Central memory CD8-positive, alpha-beta T cell (primary cell): ENCODE data around the gene ORAI2.
"Not testable (repeated sequence)": the region's sequence is repeated elsewhere in the genome, so short reads cannot be mapped to it uniquely, and the experiment has no call there.

ENCODE experiments used
- ATAC-seq: fragments of 150-1000 bp; cut with Tn5 transposase; replicated peaks from 2 replicates; pipeline ENCODE4 v1.10.0; 2022; ENCODE audit warnings: mild to moderate bottlenecking, moderate FRiP score, moderate number of reproducible peaks; ENCODE audit not compliant: poor library complexity, severe bottlenecking; ENCODE audit errors: extremely low read depth
- DNase-seq, 2 donors: peaks; one replicate each; pipeline ENCODE4 v3.0.0; 2021; ENCODE audit warnings: low spot score in 2 of 2
- H3K27ac Mint-ChIP-seq: one replicate; pipeline ENCODE4 v1.8.0; 2022; ENCODE audit warnings: low read depth, mild to moderate bottlenecking, moderate library complexity, mixed read lengths
- H3K27me3 Mint-ChIP-seq: one replicate; pipeline ENCODE4 v1.8.0; 2022; ENCODE audit warnings: mixed read lengths
- H3K36me3 Mint-ChIP-seq: one replicate; pipeline ENCODE4 v1.8.0; 2022; ENCODE audit warnings: mild to moderate bottlenecking, moderate library complexity, mixed read lengths; ENCODE audit not compliant: insufficient read depth
- H3K4me1 Mint-ChIP-seq: one replicate; pipeline ENCODE4 v1.8.0; 2022; ENCODE audit warnings: mixed read lengths
- H3K4me3 Mint-ChIP-seq: one replicate; pipeline ENCODE4 v1.8.0; 2022; ENCODE audit warnings: mild to moderate bottlenecking, moderate library complexity, mixed read lengths
- H3K9me3 Mint-ChIP-seq: one replicate; pipeline ENCODE4 v1.8.0; 2022; ENCODE audit warnings: mixed read lengths

Gene ORAI2

DNA sequence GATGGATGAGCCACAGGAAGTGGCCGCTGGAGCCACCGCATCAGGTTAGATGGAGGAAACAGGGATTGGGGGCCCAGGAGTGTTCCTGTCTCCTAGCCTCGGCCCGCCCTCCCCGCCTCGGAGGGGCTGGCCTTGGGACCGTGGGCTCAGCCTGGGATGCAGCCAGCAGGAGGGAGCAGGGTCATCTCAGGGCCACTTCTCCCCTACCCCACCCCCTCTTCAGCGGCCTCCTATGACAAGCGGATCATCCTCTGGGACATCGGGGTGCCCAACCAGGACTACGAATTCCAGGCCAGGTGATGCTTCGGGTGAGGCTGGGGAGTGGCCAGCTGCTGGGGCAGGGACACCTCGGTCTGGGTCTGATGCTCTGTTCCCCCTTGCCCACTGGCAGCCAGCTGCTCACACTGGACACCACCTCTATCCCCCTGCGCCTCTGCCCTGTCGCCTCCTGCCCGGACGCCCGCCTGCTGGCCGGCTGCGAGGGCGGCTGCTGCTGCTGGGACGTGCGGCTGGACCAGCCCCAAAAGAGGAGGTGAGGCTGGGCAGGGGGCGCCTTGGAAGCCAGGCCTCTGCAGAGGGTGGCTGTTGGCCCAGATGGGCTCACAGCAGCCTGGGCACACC lies 36.1 kb downstream of the ORAI2 start:
- peaks cover 12% of the 10 kb centered on the region for H3K4me1 Mint-ChIP-seq
- ATAC-seq: no peak
- H3K27ac Mint-ChIP-seq: peak overlapping the region; percentile 55

DNA sequence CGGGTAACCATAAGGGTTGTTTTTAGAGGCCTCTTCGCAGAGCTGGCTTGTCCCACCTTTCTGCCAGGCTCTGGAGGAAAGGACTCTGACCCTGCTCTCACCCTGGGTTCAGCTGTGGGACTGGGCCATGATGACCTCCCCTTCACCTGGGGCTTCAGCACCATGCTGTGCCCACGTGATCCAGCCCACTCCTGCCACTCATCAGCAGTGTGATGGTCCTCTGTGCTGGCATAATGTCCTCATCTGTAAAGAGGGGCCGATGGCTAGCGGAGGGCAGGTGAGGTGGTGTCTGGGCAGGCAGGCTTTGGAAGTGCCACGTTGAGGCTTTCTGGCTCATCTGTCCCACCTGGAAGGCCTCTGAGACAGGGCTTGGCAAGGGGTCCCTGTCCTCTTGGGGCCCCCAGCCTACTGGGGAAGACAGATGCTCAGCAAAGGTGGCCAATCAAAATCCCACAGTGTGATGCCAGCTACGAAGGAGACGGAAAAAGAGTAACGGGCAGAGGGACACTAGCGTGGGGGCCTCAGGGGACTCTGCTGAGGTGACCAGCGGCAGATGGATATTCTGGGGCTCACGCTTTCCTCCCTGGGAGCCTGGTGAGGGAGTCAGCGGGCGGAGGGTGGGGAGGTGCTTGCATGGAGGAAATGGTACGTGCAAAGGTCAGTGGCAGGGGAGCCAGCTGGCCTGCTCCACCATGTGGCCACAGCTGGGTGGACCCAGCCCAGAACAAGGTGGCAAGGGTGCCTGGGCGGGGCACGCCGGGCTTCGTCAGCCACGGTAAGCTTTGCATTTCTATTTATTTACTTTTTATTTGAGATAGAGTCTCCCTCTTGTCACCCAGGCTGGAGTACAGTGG lies 36.8 kb downstream of the ORAI2 start:
- peaks cover 10% of the 10 kb centered on the region for H3K4me1 Mint-ChIP-seq
- H3K36me3 Mint-ChIP-seq: peaks cover 29% of the 10 kb centered on the region
- no peak for ATAC-seq
- no peaks in the 10 kb centered on the region for H3K9me3 Mint-ChIP-seq
- H3K4me3 Mint-ChIP-seq: no peak overlapping the region
- DNase-seq: no peak
- no peaks in the 10 kb centered on the region for H3K27me3 Mint-ChIP-seq
- no peak overlapping the region for H3K27ac Mint-ChIP-seq

More for the DNA sequence above, 36.1 kb downstream of the ORAI2 start:
- H3K36me3 Mint-ChIP-seq: peaks cover 31% of the 10 kb centered on the region
- no peak for DNase-seq
- H3K27me3 Mint-ChIP-seq: no peaks in the 10 kb centered on the region
- no peak overlapping the region for H3K4me3 Mint-ChIP-seq
- H3K9me3 Mint-ChIP-seq: no peaks in the 10 kb centered on the region

DNA sequence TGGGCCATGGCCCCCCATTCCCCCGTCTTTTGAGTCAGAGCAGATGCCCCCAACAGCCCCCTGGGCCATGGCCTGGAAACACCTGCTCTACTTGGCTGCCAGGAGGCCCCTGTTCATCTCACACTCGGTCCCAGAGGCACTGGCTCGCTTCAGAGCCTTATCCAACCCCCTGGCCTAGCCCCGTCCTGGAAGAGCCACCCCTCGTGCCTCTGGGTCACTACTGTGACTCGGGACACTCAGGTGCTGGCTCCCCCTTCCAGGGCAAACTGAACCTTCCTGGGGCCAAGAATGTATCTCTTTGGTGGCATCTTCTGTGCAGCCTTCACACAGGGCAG lies 38.4 kb downstream of the ORAI2 start:
- Mint-ChIP-seq H3K27me3 (no peaks in the 10 kb centered on the region), H3K27ac (peak overlapping the region; percentile 83), H3K4me3 (no peak overlapping the region), H3K36me3 (peaks cover 25% of the 10 kb centered on the region), H3K4me1 (peaks cover 3% of the 10 kb centered on the region), H3K9me3 (no peaks in the 10 kb centered on the region)
- ATAC-seq (no peak), DNase-seq (no peak)

DNA sequence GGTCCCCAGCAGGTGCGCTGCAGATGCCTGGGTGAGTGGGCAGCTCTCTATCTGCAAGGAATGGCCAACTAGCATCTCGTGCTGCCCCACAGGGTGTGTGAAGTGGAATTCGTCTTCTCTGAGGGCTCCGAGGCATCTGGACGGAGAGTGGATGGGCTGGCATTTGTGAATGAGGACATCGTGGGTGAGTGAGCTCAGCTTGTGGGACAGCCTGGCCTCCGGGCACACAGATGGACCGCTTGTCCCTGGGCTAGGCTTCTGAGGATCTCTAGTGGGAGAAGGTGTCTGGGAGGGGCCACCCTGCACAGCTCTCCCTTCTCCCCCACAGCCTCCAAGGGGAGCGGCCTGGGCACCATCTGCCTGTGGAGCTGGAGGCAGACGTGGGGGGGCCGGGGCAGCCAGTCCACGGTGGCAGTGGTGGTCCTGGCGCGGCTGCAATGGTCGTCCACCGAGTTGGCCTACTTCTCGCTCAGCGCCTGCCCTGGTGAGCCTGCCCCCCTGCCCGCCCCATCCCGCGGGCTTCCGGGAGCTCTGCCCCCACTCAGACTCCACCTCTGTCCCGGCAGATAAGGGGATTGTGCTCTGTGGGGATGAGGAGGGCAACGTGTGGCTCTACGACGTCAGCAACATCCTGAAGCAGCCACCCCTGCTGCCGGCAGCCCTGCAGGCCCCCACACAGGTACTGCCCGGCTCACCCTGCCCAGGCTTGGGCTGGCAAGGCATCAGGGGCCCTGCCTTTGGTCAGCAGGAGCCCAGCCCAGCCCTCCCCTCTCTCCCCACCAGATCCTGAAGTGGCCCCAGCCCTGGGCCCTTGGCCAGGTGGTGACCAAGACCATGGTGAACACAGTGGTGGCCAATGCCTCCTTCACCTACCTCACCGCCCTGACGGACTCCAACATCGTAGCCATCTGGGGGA lies 39.0 kb downstream of the ORAI2 start:
- DNase-seq: no peak
- peak overlapping the region; percentile 83 for H3K27ac Mint-ChIP-seq
- H3K36me3 Mint-ChIP-seq: peaks cover 19% of the 10 kb centered on the region
- H3K4me1 Mint-ChIP-seq: no peaks in the 10 kb centered on the region
- no peaks in the 10 kb centered on the region for H3K27me3 Mint-ChIP-seq
- H3K4me3 Mint-ChIP-seq: no peak overlapping the region
- no peak for ATAC-seq
- no peaks in the 10 kb centered on the region for H3K9me3 Mint-ChIP-seq

DNA sequence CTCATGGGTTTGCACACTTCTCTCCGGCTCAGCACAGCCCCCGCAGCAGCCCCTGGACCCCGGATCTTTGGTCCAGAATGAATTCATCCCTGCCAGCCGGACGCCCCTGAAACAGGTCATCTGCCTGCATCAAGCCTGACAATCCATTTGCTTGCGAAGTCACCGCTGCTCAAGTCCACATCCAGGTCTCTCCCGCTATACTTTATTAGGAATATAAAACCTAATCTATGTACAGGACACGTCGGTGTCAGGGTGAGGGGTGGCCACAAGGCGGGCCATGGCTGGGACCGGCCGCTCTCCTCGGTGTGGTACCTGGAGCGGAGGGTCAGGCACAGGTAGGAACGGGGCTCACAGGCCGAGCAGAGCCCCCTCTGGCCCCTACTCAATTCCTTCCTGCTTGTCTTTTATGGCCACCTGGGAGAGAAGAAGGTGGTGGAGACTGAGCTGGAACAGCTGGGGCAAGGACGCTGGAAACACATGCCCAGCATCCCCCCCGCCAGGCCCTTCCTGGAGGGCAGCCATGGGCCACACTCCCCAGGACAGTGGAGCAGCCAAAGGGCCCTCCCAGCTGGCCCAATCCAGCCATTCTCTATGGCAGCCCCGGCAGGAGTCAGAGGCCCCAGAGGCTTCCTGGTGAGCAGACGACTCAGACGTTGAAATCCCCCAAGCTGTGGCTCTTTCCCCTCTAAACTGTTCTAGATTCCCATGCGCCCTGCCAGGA lies 40.1 kb downstream of the ORAI2 start:
- peaks cover 18% of the 10 kb centered on the region for H3K36me3 Mint-ChIP-seq
- H3K4me3 Mint-ChIP-seq: no peak overlapping the region
- no peaks in the 10 kb centered on the region for H3K9me3 Mint-ChIP-seq
- no peak overlapping the region for H3K27ac Mint-ChIP-seq
- H3K27me3 Mint-ChIP-seq: no peaks in the 10 kb centered on the region
- H3K4me1 Mint-ChIP-seq: no peaks in the 10 kb centered on the region
- no peak for DNase-seq
- ATAC-seq: no peak

DNA sequence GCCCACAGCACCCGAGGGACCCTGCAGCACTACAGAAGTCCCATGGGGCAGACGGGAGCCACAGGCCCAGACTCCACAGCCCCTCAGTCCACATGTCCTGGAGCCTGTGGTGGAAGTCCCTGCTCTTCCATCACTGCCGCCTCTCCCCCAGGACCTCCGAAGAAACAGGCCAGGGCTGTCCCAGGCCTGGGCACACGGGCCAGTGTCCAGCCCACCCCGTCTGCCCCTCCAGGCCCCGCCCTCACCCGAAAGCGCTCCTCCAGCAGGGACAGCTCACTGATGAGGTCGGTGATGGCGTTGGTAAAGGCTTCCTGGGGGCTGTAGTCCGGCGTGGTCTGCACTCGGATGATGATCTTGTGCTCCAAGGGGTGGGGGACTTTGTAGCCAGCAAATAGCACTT lies 40.7 kb downstream of the ORAI2 start:
- H3K4me3 Mint-ChIP-seq, H3K9me3 Mint-ChIP-seq, H3K27ac Mint-ChIP-seq, H3K27me3 Mint-ChIP-seq, ATAC-seq, H3K4me1 Mint-ChIP-seq: not testable (repeated sequence)
- peak in 1 of 2 donors; percentile 8 for DNase-seq
- H3K36me3 Mint-ChIP-seq: peaks cover 22% of the 10 kb centered on the region

DNA sequence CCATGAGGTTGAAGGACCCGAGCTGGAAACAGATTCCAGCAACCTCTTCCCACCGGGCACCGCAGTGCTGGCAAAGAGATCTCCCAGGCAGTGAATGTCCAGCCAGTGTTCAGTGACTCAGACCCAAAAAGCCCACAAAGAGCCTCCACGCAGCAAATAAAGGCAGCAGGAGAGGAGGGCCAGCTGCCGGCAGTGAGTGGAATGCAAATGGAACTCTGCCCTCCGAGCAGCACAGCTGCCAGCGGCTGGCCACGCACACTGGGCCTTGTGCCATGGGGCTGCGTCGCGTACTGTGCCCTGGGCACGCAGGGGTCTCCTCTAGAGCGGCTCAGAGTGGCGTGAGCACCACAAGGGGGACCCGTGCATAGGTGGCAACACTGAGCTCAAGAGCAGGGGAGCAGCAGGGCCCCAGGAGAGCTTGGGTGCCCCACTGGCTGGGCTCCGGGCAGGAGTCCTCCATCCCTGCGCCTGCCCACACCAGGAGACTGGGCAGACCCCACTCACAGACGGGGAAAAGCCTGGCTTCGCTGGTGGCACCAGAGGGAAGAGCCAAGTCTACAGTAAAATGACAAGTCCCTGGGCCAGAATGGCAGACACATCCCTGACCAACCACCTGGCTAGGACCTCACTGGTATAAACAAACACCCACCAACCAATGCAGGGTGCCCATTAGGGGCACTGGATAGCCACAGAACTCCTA lies 41.5 kb downstream of the ORAI2 start:
- H3K36me3 Mint-ChIP-seq: peaks cover 21% of the 10 kb centered on the region
- H3K27ac Mint-ChIP-seq: not testable (repeated sequence)

DNA sequence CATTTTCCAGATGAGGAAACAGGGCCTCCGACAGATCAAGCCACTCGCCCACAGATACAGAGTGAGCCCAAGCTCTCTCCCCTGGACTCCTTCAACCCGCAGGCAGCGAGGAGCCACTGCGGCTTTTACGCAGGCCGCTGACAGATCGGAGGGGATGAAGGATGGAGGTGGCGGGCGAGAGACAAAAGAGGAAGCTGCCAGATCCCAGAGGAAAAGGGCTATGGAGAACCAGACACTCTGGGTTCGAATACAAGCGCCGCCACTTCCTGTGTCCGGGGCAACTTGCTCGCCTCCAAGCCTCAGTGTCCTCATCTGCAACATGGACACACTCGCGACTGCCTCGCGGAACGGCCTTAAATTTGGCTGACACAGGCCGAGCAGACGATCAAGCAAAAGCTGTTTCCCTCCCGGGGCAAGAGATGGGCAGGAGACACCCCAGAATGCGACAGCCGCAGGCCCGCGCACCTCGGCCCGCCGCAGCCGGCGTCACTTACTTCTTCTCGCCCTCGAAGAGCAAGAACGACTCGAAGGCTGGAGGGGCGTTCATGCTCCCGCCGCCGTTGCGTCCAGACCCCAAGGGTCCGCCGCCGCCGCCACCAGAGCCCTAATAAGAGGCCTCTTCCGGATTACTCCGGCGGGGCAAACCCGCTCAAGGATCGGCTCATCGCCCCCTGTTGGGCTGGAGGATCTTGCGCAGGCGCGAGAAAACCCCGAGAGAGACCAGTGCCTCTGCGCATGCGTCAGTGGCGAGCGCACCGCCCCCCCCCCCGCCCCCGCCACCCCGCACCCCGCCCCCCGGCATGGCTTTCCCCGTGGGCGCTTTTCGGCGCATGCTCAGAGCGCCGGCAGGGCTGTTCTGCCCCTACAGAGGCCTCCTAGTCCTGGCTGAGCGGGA lies 45.2 kb downstream of the ORAI2 start, which contains the start of gene POLR2J:
POLR2J (minus strand) TSS at position 609 of the 895 bp plus-strand sequence; CDS start at position 547, 62 bp downstream.
- peak within 1 kb of the TSS; percentile 71 for H3K27ac Mint-ChIP-seq
- peak within 1 kb of the TSS; percentile 79 for H3K4me3 Mint-ChIP-seq
- H3K36me3 Mint-ChIP-seq, H3K4me1 Mint-ChIP-seq, H3K27me3 Mint-ChIP-seq, H3K9me3 Mint-ChIP-seq: not testable (repeated sequence)
- peak; percentile 83 for ATAC-seq
- peak; percentile 69 to 94 for DNase-seq

More for the DNA sequence above, 41.5 kb downstream of the ORAI2 start:
- not testable (repeated sequence) for H3K9me3 Mint-ChIP-seq, H3K4me3 Mint-ChIP-seq, H3K4me1 Mint-ChIP-seq, H3K27me3 Mint-ChIP-seq, ATAC-seq
- DNase-seq: peak in 1 of 2 donors; percentile 3

DNA sequence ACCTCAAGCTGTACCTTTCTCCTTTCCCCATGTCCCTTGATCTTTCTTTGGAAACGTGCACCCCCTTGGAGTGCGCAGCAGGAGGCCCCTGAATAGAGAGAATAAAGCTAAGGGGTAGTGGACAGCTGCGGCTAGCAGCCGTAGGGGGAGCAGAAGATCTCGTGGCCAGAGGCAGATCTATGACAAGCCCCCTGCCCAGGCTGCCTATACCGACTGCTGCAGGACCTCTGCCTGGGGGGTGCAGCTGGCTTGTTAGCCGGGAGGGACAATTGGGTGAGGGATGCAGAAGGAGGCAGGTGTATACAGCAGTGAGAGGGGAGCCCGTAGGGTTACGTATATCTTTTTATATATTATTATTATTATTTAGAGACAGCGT lies 45.8 kb downstream of the ORAI2 start:
- H3K4me3 Mint-ChIP-seq: peak overlapping the region; percentile 79
- not testable (repeated sequence) for H3K9me3 Mint-ChIP-seq
- ATAC-seq: peak; percentile 3

DNA sequence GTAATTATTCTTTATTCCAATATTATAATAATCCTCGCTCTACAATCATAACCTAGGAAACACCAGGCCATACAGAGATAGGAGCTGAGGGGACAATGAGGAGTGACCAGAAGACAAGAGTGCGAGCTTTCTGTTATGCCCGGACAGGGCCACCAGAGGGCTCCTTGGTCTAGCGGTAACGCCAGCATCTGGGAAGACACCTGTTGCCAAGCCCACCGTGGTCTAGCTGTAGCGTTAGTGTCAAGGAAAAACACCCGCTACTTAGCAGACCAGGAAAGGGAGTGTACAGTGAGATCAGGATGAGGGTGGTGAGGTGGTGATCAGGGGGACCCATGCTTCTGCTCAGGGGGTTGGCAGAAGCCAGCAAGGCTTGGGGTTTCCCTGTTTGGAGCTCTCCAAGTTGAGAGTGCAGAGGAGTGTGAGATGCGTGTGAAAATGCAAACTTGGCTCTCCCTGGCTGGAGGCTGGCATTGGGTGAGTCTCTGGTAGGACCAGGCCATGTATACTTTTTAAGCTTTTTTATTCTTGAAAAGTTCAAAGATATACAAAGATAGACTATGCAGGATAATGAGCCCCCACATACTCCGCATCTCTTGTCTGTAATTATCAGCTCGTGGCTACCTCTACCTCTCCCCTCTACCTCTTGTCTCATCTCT lies 46.7 kb downstream of the ORAI2 start:
- H3K4me3 Mint-ChIP-seq, H3K4me1 Mint-ChIP-seq, H3K9me3 Mint-ChIP-seq, H3K27ac Mint-ChIP-seq, H3K27me3 Mint-ChIP-seq, ATAC-seq, H3K36me3 Mint-ChIP-seq: not testable (repeated sequence)
- DNase-seq: peak in 1 of 2 donors; percentile 12

More for the DNA sequence above, 45.8 kb downstream of the ORAI2 start:
- not testable (repeated sequence) for DNase-seq, H3K27ac Mint-ChIP-seq, H3K27me3 Mint-ChIP-seq, H3K36me3 Mint-ChIP-seq, H3K4me1 Mint-ChIP-seq
